Measurements from ENCODE around the gene RACGAP1.
"Not testable (repeated sequence)": the region's sequence is repeated elsewhere in the genome, so short reads cannot be mapped to it uniquely, and the experiment has no call there.

RACGAP1 gene

GRCh38 chr12:50030449-50030848, 5.2 kb upstream of the RACGAP1 start:
- DNase-seq (ENCODE audit: low spot score) = not testable (repeated sequence)

- no peak for DNase-seq (ENCODE audit: low spot score)
These were observed 1.4 kb upstream of the RACGAP1 start for GRCh38 chr12:50026691-50027090.

GRCh38 chr12:50024805-50025186, 498 bp downstream of the RACGAP1 start:
- no peak for DNase-seq (ENCODE audit: low spot score)

- no peak for DNase-seq (ENCODE audit: low spot score)
These were observed 1.1 kb downstream of the RACGAP1 start for GRCh38 chr12:50024227-50024626.

- no peak for DNase-seq (ENCODE audit: low spot score)
These were observed 2.4 kb downstream of the RACGAP1 start for GRCh38 chr12:50022903-50023302.

- no peak for DNase-seq (ENCODE audit: low spot score)
These were observed 4.3 kb downstream of the RACGAP1 start for GRCh38 chr12:50021031-50021430.

DNA sequence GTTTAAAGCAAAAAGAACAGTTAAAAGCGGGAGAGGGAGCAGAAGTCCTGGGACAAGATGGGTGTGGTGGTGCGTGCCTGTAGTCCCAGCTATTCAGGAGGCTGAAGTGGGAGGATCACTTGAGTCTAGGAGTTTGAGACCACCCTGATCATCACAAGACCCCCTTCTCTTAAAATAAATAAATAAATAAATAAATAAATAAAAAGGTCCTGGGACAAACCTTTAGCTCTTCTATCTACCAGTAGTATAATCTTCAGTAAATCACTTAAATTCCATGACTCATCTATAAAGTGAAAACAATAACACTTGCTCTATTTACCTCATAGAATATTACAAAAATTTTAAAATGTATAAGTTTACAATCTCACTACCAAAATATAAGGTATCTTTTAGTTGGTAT, 5.8 kb downstream of the RACGAP1 start:
- DNase-seq (ENCODE audit: low spot score) = no peak

- DNase-seq (ENCODE audit: low spot score) = no peak
These were observed 6.3 kb downstream of the RACGAP1 start for GRCh38 chr12:50018968-50019367.

GRCh38 chr12:50018154-50018553, 7.1 kb downstream of the RACGAP1 start:
- DNase-seq (ENCODE audit: low spot score) = no peak

GRCh38 chr12:50017641-50018040, 7.7 kb downstream of the RACGAP1 start:
- DNase-seq (ENCODE audit: low spot score) = no peak

- peak; percentile 66 for DNase-seq (ENCODE audit: low spot score)
These were observed 8.5 kb downstream of the RACGAP1 start for GRCh38 chr12:50016501-50017475.

DNA sequence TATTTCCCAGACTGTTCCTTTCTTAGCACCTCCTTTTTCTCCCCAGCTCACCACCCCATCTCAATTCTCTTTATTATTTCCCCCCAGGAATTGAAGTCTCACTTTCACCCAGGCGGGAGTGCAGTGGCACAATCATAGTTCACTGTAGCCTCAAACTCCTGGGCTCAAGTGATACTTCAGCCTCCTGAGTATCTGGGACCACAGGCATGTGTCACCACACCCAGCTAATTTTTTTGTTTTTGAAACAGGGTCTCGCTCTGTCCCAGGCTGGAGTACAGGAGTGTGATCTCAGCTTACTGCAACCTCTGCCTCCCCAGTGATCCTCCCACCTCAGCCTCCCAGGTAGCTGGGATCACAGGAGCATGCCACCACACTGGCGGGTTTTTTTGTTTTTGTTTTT, 11.0 kb downstream of the RACGAP1 start:
- DNase-seq (ENCODE audit: low spot score) = no peak

GRCh38 chr12:50013361-50014147, 11.7 kb downstream of the RACGAP1 start:
- DNase-seq (ENCODE audit: low spot score) = no peak

- no peak for DNase-seq (ENCODE audit: low spot score)
These were observed 18.4 kb downstream of the RACGAP1 start for GRCh38 chr12:50006754-50007442.

DNA sequence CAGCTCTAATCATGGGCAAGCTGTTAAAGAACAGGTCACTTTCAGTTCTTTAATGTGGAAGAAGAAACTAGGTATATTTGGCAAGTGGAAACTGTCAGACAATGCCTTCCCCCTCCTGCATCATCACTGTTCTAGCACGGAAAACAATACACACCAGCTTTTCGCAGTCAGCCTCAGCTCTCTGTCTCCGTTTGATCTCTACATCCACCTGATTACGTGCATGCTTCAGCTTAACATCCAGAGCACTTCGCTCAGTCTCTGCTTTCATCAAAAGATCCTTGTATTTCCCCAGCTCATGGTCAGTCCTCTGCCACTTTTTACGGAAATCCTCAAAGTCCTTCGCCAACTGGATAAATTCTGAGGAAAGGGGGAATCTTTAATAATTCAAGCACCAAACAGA, 19.0 kb downstream of the RACGAP1 start:
- DNase-seq (ENCODE audit: low spot score) = no peak

- no peak for DNase-seq (ENCODE audit: low spot score)
These were observed 20.1 kb downstream of the RACGAP1 start for GRCh38 chr12:50005175-50005574.

DNA sequence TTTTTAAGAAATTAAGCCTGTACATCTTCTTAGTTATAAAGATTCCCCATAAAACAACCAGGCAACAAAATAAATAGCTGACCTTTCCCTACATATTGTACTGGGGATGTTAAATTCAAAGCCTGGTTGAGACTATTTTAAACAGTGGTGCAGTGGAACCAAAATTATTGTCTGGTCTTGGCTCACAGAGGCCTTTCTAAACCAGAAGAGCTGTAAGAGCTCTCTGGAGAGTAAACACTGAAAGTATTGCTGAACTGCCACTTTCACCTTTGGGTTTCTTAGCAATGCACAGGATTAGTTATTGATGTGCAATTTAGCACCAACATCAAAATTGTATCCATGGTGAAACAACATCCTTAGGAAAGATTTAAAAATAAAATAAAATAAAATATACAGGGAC, 20.6 kb downstream of the RACGAP1 start:
- no peak for DNase-seq (ENCODE audit: low spot score)

- no peak for DNase-seq (ENCODE audit: low spot score)
These were observed 21.7 kb downstream of the RACGAP1 start for GRCh38 chr12:50003595-50003994.

GRCh38 chr12:49998453-49998852, 26.8 kb downstream of the RACGAP1 start:
- no peak for DNase-seq (ENCODE audit: low spot score)

DNA sequence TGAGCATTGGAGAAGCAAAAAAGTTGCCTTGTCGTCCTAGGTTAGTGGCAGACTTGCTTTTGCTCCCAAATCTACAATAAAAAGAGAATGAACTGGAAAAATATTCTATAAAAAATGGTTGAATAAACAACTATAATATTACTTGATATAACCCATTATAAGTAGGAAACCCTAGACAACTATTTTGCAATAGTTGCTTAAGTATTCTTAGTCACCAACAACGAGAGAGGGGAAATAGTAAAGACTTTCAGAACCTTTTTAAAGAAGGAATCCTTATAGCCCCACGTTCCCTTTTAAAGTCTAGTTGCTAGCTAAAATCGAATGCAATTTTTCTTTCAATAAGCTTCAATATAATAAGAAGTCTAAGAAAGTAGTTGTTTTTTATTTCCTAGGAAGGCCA, 35.0 kb downstream of the RACGAP1 start:
- DNase-seq (ENCODE audit: low spot score) = no peak

DNA sequence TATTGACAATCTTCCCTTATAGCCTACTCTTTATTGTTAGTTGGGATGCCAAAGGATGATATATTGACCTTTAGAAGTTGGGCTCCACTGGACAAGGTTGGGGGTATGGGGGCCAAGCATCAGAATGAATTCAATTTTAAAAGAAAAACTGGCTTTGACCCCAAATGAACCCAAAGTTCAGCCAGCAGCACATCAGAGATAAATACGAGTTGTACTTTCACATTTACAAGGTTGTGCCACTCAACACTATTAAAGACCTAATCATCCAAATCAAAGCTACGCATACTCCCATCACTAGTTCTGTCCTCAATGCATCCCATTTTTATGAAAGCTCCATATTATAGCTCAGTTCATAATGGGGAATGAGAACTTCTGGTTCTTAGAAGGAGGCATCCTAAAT, 35.9 kb downstream of the RACGAP1 start:
- not testable (repeated sequence) for DNase-seq (ENCODE audit: low spot score)

- DNase-seq (ENCODE audit: low spot score) = no peak
These were observed 37.5 kb downstream of the RACGAP1 start for GRCh38 chr12:49987625-49988303.
